Activated naive CD8-positive, alpha-beta T cell treated with anti-CD3 and anti-CD28 coated beads for 36 hours (primary cell): ENCODE results near the gene MARCO. TPM values are rescaled to one million over a fixed set of nuclear protein-coding genes. Genes with fewer than 3 reads are reported as not detected.

ENCODE experiments used
- DNase-seq: peaks from one replicate; pipeline ENCODE4 v3.0.0; 2021
- H3K27ac Mint-ChIP-seq: one replicate; pipeline ENCODE4 v1.8.0; 2022; ENCODE audit warnings: mild to moderate bottlenecking, moderate library complexity, mixed read lengths
- H3K27me3 Mint-ChIP-seq: one replicate; pipeline ENCODE4 v1.8.0; 2022; ENCODE audit warnings: mild to moderate bottlenecking, mixed read lengths
- H3K36me3 Mint-ChIP-seq: one replicate; pipeline ENCODE4 v1.8.0; 2021; ENCODE audit warnings: mild to moderate bottlenecking, mixed read lengths
- H3K4me1 Mint-ChIP-seq: one replicate; pipeline ENCODE4 v1.8.0; 2021; ENCODE audit warnings: mixed read lengths
- H3K4me3 Mint-ChIP-seq: one replicate; pipeline ENCODE4 v1.8.0; 2022; ENCODE audit warnings: mild to moderate bottlenecking, moderate library complexity, mixed read lengths
- H3K9me3 Mint-ChIP-seq: one replicate; pipeline ENCODE4 v1.8.0; 2022; ENCODE audit warnings: mixed read lengths
- total RNA-seq, 2 experiments: library from RNA; stranded (reverse); gene quantifications; one replicate each; pipeline ENCODE4 v1.2.3, GENCODE V29; 2021

Gene MARCO
- total RNA-seq, 2 experiments from 2014 or later = not detected

- Mint-ChIP-seq H3K36me3 (no peaks in the 10 kb centered on the region), H3K9me3 (peaks cover 3% of the 10 kb centered on the region), H3K27ac (no peak overlapping the region), H3K4me3 (no peak overlapping the region), H3K27me3 (peaks cover 2% of the 10 kb centered on the region), H3K4me1 (no peaks in the 10 kb centered on the region)
- no peak for DNase-seq
These were observed 37.3 kb downstream of the MARCO start for GRCh38 chr2:118979152-118979861.

- Mint-ChIP-seq H3K27me3 (no peaks in the 10 kb centered on the region), H3K4me1 (no peaks in the 10 kb centered on the region), H3K36me3 (no peaks in the 10 kb centered on the region), H3K4me3 (no peak overlapping the region), H3K27ac (no peak overlapping the region), H3K9me3 (peaks cover 3% of the 10 kb centered on the region)
- DNase-seq = no peak
These were observed 38.0 kb downstream of the MARCO start for GRCh38 chr2:118980022-118980421.

GRCh38 chr2:118980573-118980972, 38.6 kb downstream of the MARCO start:
- no peak for DNase-seq
- Mint-ChIP-seq H3K4me1 (no peaks in the 10 kb centered on the region), H3K27ac (no peak overlapping the region), H3K36me3 (no peaks in the 10 kb centered on the region), H3K27me3 (no peaks in the 10 kb centered on the region), H3K4me3 (no peak overlapping the region), H3K9me3 (peaks cover 3% of the 10 kb centered on the region)

- no peak for DNase-seq
- H3K9me3 Mint-ChIP-seq = peaks cover 3% of the 10 kb centered on the region
- H3K27ac Mint-ChIP-seq = no peak overlapping the region
- no peaks in the 10 kb centered on the region for H3K27me3 Mint-ChIP-seq
- no peaks in the 10 kb centered on the region for H3K36me3 Mint-ChIP-seq
- no peaks in the 10 kb centered on the region for H3K4me1 Mint-ChIP-seq
- no peak overlapping the region for H3K4me3 Mint-ChIP-seq
These were observed 39.6 kb downstream of the MARCO start for GRCh38 chr2:118981632-118982031.

- no peak overlapping the region for H3K27ac Mint-ChIP-seq
- peaks cover 2% of the 10 kb centered on the region for H3K9me3 Mint-ChIP-seq
- DNase-seq = no peak
- H3K4me1 Mint-ChIP-seq = peaks cover 2% of the 10 kb centered on the region
- H3K27me3 Mint-ChIP-seq = no peaks in the 10 kb centered on the region
- H3K36me3 Mint-ChIP-seq = no peaks in the 10 kb centered on the region
- no peak overlapping the region for H3K4me3 Mint-ChIP-seq
These were observed 40.0 kb downstream of the MARCO start for GRCh38 chr2:118982039-118982438.

- no peak overlapping the region for H3K27ac Mint-ChIP-seq
- no peaks in the 10 kb centered on the region for H3K9me3 Mint-ChIP-seq
- peaks cover 4% of the 10 kb centered on the region for H3K27me3 Mint-ChIP-seq
These were observed 41.1 kb downstream of the MARCO start for GRCh38 chr2:118983133-118983532.

GRCh38 chr2:118983915-118984314, 41.9 kb downstream of the MARCO start:
- Mint-ChIP-seq H3K27ac (no peak overlapping the region), H3K9me3 (no peaks in the 10 kb centered on the region)

More at GRCh38 chr2:118983133-118983532, 41.1 kb downstream of the MARCO start:
- DNase-seq = no peak
- H3K4me3 Mint-ChIP-seq = no peak overlapping the region
- no peaks in the 10 kb centered on the region for H3K36me3 Mint-ChIP-seq
- peaks cover 4% of the 10 kb centered on the region for H3K4me1 Mint-ChIP-seq

GRCh38 chr2:118986738-118987137, 44.7 kb downstream of the MARCO start:
- H3K4me1 Mint-ChIP-seq = peaks cover 4% of the 10 kb centered on the region
- no peaks in the 10 kb centered on the region for H3K36me3 Mint-ChIP-seq
- H3K9me3 Mint-ChIP-seq = no peaks in the 10 kb centered on the region
- peaks cover 4% of the 10 kb centered on the region for H3K27me3 Mint-ChIP-seq
- no peak for DNase-seq
- H3K4me3 Mint-ChIP-seq = no peak overlapping the region
- no peak overlapping the region for H3K27ac Mint-ChIP-seq

More at GRCh38 chr2:118983915-118984314, 41.9 kb downstream of the MARCO start:
- Mint-ChIP-seq H3K4me3 (no peak overlapping the region), H3K36me3 (no peaks in the 10 kb centered on the region), H3K4me1 (peaks cover 4% of the 10 kb centered on the region), H3K27me3 (peaks cover 4% of the 10 kb centered on the region)
- DNase-seq = no peak

- H3K27me3 Mint-ChIP-seq = peaks cover 4% of the 10 kb centered on the region
- no peaks in the 10 kb centered on the region for H3K9me3 Mint-ChIP-seq
- H3K4me3 Mint-ChIP-seq = no peak overlapping the region
- no peak for DNase-seq
- no peaks in the 10 kb centered on the region for H3K36me3 Mint-ChIP-seq
- H3K4me1 Mint-ChIP-seq = peaks cover 4% of the 10 kb centered on the region
- H3K27ac Mint-ChIP-seq = no peak overlapping the region
These were observed 45.9 kb downstream of the MARCO start for GRCh38 chr2:118987886-118988285.

GRCh38 chr2:118988706-118989105, 46.7 kb downstream of the MARCO start:
- peaks cover 4% of the 10 kb centered on the region for H3K27me3 Mint-ChIP-seq
- DNase-seq = no peak
- no peaks in the 10 kb centered on the region for H3K36me3 Mint-ChIP-seq
- H3K9me3 Mint-ChIP-seq = no peaks in the 10 kb centered on the region
- no peak overlapping the region for H3K4me3 Mint-ChIP-seq
- no peak overlapping the region for H3K27ac Mint-ChIP-seq
- peaks cover 7% of the 10 kb centered on the region for H3K4me1 Mint-ChIP-seq

GRCh38 chr2:118989481-118989880, 47.5 kb downstream of the MARCO start:
- peaks cover 9% of the 10 kb centered on the region for H3K4me1 Mint-ChIP-seq
- no peak for DNase-seq
- H3K4me3 Mint-ChIP-seq = no peak overlapping the region
- H3K27me3 Mint-ChIP-seq = peaks cover 4% of the 10 kb centered on the region
- H3K36me3 Mint-ChIP-seq = no peaks in the 10 kb centered on the region
- H3K9me3 Mint-ChIP-seq = no peaks in the 10 kb centered on the region
- no peak overlapping the region for H3K27ac Mint-ChIP-seq

- H3K36me3 Mint-ChIP-seq = no peaks in the 10 kb centered on the region
- H3K9me3 Mint-ChIP-seq = no peaks in the 10 kb centered on the region
- no peak overlapping the region for H3K27ac Mint-ChIP-seq
- H3K4me3 Mint-ChIP-seq = no peak overlapping the region
- peaks cover 9% of the 10 kb centered on the region for H3K4me1 Mint-ChIP-seq
- peaks cover 4% of the 10 kb centered on the region for H3K27me3 Mint-ChIP-seq
- DNase-seq = no peak
These were observed 49.0 kb downstream of the MARCO start for GRCh38 chr2:118990757-118991545.

GRCh38 chr2:118991554-118991953, 49.6 kb downstream of the MARCO start:
- H3K27ac Mint-ChIP-seq = no peak overlapping the region
- H3K9me3 Mint-ChIP-seq = no peaks in the 10 kb centered on the region
- no peak overlapping the region for H3K4me3 Mint-ChIP-seq
- no peaks in the 10 kb centered on the region for H3K36me3 Mint-ChIP-seq
- peaks cover 4% of the 10 kb centered on the region for H3K27me3 Mint-ChIP-seq
- no peak for DNase-seq
- H3K4me1 Mint-ChIP-seq = peaks cover 9% of the 10 kb centered on the region

GRCh38 chr2:118992740-118993391, 50.9 kb downstream of the MARCO start:
- Mint-ChIP-seq H3K9me3 (no peaks in the 10 kb centered on the region), H3K4me1 (peaks cover 5% of the 10 kb centered on the region), H3K27me3 (peaks cover 3% of the 10 kb centered on the region), H3K36me3 (no peaks in the 10 kb centered on the region), H3K27ac (peak overlapping the region; percentile 14), H3K4me3 (no peak overlapping the region)
- peak; percentile 33 for DNase-seq

- H3K4me3 Mint-ChIP-seq = no peak overlapping the region
- H3K27me3 Mint-ChIP-seq = no peaks in the 10 kb centered on the region
- no peaks in the 10 kb centered on the region for H3K9me3 Mint-ChIP-seq
- no peak for DNase-seq
- H3K27ac Mint-ChIP-seq = no peak overlapping the region
- no peaks in the 10 kb centered on the region for H3K36me3 Mint-ChIP-seq
- H3K4me1 Mint-ChIP-seq = peaks cover 5% of the 10 kb centered on the region
These were observed 51.4 kb downstream of the MARCO start for GRCh38 chr2:118993392-118993752.
